HepG2 (cell line): ENCODE measurements around the gene ISG20L2. TPM values are rescaled to one million over a fixed set of nuclear protein-coding genes. Genes with fewer than 3 reads are reported as not detected.

Source experiments
- ATAD3A ChIP-seq: sonication (generic); formaldehyde crosslinking; IDR thresholded peaks from 2 replicates; pipeline ENCODE4 v1.4.0; 2020; ENCODE audit warnings: missing genetic modification reagents
- CBX5 ChIP-seq: sonication (generic); formaldehyde crosslinking; IDR thresholded peaks from 2 replicates; pipeline ENCODE4 v1.4.0; 2020; ENCODE audit warnings: missing genetic modification reagents, borderline replicate concordance
- GATAD2A ChIP-seq: IDR thresholded peaks from 2 replicates; pipeline ENCODE4 v1.6.1; 2016
- HIC2 ChIP-seq: sonication (generic); formaldehyde crosslinking; IDR thresholded peaks from 2 replicates; pipeline ENCODE4 v1.9.0; 2022; ENCODE audit warnings: low read depth, missing genetic modification reagents
- HNF1B ChIP-seq: sonication (generic); formaldehyde crosslinking; IDR thresholded peaks from 2 replicates; pipeline ENCODE4 v1.5.1; 2020; ENCODE audit warnings: mild to moderate bottlenecking, moderate library complexity, missing genetic modification reagents
- ISL2 ChIP-seq: sonication (generic); formaldehyde crosslinking; IDR thresholded peaks from 2 replicates; pipeline ENCODE4 v1.5.0; 2020; ENCODE audit warnings: missing genetic modification reagents
- LCORL ChIP-seq, 2 experiments: fragments of 450-650 bp in 1 of 2; sonication (generic) in 1 of 2; formaldehyde crosslinking in 1 of 2; IDR thresholded peaks; 2 replicates each; pipeline versions ENCODE4 v1.5.0 to v1.6.1; 2017 to 2020; ENCODE audit warnings: antibody characterized with exemption in 1 of 2, missing genetic modification reagents in 1 of 2
- MTA1 ChIP-seq: sonication (generic); formaldehyde crosslinking; IDR thresholded peaks from 2 replicates; pipeline ENCODE4 v1.4.0; 2020; ENCODE audit warnings: missing genetic modification reagents, mild to moderate bottlenecking, borderline replicate concordance
- MXD1 ChIP-seq: sonication (generic); formaldehyde crosslinking; IDR thresholded peaks from 2 replicates; pipeline ENCODE4 v1.4.0; 2020; ENCODE audit warnings: mild to moderate bottlenecking, missing genetic modification reagents
- MXI1 ChIP-seq: IDR thresholded peaks from 3 replicates; pipeline ENCODE4 v1.6.1; 2012; ENCODE audit warnings: low read depth, low read length, inconsistent platforms, borderline replicate concordance
- NR2C2 ChIP-seq: sonication (generic); formaldehyde crosslinking; IDR thresholded peaks from 2 replicates; pipeline ENCODE4 v1.4.0; 2020; ENCODE audit warnings: missing genetic modification reagents, mild to moderate bottlenecking, moderate library complexity, borderline replicate concordance
- PHF8 ChIP-seq: sonication (generic); formaldehyde crosslinking; IDR thresholded peaks from 2 replicates; pipeline ENCODE4 v1.5.0; 2020; ENCODE audit warnings: missing genetic modification reagents
- POLR2AphosphoS2 ChIP-seq: IDR thresholded peaks from 2 replicates; pipeline ENCODE4 v1.6.1; 2011; ENCODE audit warnings: low read depth, low read length, improper control_type of control experiment
- SAP130 ChIP-seq: IDR thresholded peaks from 2 replicates; pipeline ENCODE4 v1.6.1; 2016; ENCODE audit warnings: low read depth
- SMARCC2 ChIP-seq: fragments of 450-650 bp; IDR thresholded peaks from 2 replicates; pipeline ENCODE4 v1.6.1; 2017; ENCODE audit warnings: antibody characterized with exemption, mild to moderate bottlenecking
- USF2 ChIP-seq, 2 experiments: sonication (generic) in 1 of 2; formaldehyde crosslinking in 1 of 2; IDR thresholded peaks; 2 replicates each; pipeline versions ENCODE4 v1.5.1 to v1.6.1; 2011 to 2020; ENCODE audit warnings: borderline replicate concordance in 1 of 2, low read depth in 1 of 2, low read length in 1 of 2, mild to moderate bottlenecking in 1 of 2, missing genetic modification reagents in 1 of 2, moderate library complexity in 1 of 2
- ZFP91 ChIP-seq: sonication (generic); formaldehyde crosslinking; IDR thresholded peaks from 2 replicates; pipeline ENCODE4 v1.9.0; 2022; ENCODE audit warnings: missing genetic modification reagents, mild to moderate bottlenecking, borderline replicate concordance
- ZFX ChIP-seq: sonication (generic); formaldehyde crosslinking; IDR thresholded peaks from 2 replicates; pipeline ENCODE4 v1.4.0; 2020; ENCODE audit warnings: mild to moderate bottlenecking, low read depth, missing genetic modification reagents, moderate library complexity
- ZFY ChIP-seq: sonication (generic); formaldehyde crosslinking; IDR thresholded peaks from 2 replicates; pipeline ENCODE4 v1.4.0; 2020; ENCODE audit warnings: missing genetic modification reagents
- ZNF138 ChIP-seq: sonication (generic); formaldehyde crosslinking; IDR thresholded peaks from 2 replicates; pipeline ENCODE4 v1.5.0; 2020; ENCODE audit warnings: mild to moderate bottlenecking, low read depth, missing genetic modification reagents
- ZNF879 ChIP-seq: sonication (generic); formaldehyde crosslinking; IDR thresholded peaks from 2 replicates; pipeline ENCODE4 v1.8.1; 2023; ENCODE audit warnings: missing genetic modification reagents
- polyA plus RNA-seq, 8 experiments: library from polyadenylated mRNA; depleted of rRNA in 3 of 8; stranded (reverse) in 7 of 8; unstranded in 1 of 8; fragments of >200 nt; fragmentation: Illumina TruSeq in 4 of 8; extraction: Trizol in 4 of 8; gene quantifications; 2 replicates each; pipeline versions ENCODE4 v1.2.1 to v1.2.3, GENCODE V29; 2011 to 2016; ENCODE audit warnings: low read depth in 4 of 8, missing spikeins in 1 of 8, mixed read lengths in 1 of 8; ENCODE audit not compliant: insufficient read depth in 1 of 8
- total RNA-seq, 5 experiments: library from RNA; depleted of rRNA; stranded (reverse); fragments of >200 nt; fragmentation: Illumina TruSeq; extraction: Trizol; gene quantifications; 2 replicates each; pipeline ENCODE4 v1.2.3, GENCODE V29; 2016; ENCODE audit warnings: low read depth in 1 of 5

Gene ISG20L2
- total and polyA plus RNA-seq, 2 of the 13 experiments (the other 11 are each of a cell fraction or from before 2014, with no cell fraction given): 19.8 to 21.3 TPM

GRCh38 chr1:156748670-156749418 lies 20.3 kb upstream of the ISG20L2 start (continued):
- peak; percentile 44; the same call in 1 of the 2 replicates for TF ChIP-seq ZFP91
- TF ChIP-seq PHF8 (CRISPR knock-in tag): peak; percentile 39; the same call in 1 of the 2 replicates
- TF ChIP-seq ZNF138 (CRISPR knock-in tag): no peak
- TF ChIP-seq ZFY: peak; percentile 83
- no peak for TF ChIP-seq ISL2
- TF ChIP-seq ATAD3A (CRISPR knock-in tag): no peak
- TF ChIP-seq POLR2AphosphoS2: no peak
- peak; percentile 43; the same call in 1 of the 2 replicates for TF ChIP-seq HNF1B
- no peak for TF ChIP-seq HIC2 (CRISPR knock-in tag)
- TF ChIP-seq CBX5 (CRISPR knock-in tag): no peak
- TF ChIP-seq MTA1 (CRISPR knock-in tag): 0 out of 2 replicates have a peak, but pooled peaks have one; percentile 32
- no peak for TF ChIP-seq USF2 (IDR thresholded peaks at IDR 0.05; ENCODE audit: low read depth, low read length)
- TF ChIP-seq USF2 (CRISPR knock-in tag; IDR thresholded peaks at IDR 0.05; ENCODE audit: borderline replicate concordance): peak; percentile 59; the same call in 1 of the 2 replicates
- TF ChIP-seq MXD1: peak; percentile 45; the same call in 1 of the 2 replicates
- TF ChIP-seq SAP130 (CRISPR knock-in tag): peak; percentile 34; the same call in 1 of the 2 replicates
- TF ChIP-seq ZFX (CRISPR knock-in tag): peak; percentile 74
- 0 out of 3 replicates have a peak, but pooled peaks have one; percentile 30 for TF ChIP-seq MXI1
- TF ChIP-seq LCORL (IDR thresholded peaks at IDR 0.05): no peak
- 0 out of 2 replicates have a peak, but pooled peaks have one; percentile 18 for TF ChIP-seq LCORL (CRISPR knock-in tag; IDR thresholded peaks at IDR 0.05)
- TF ChIP-seq ZNF879 (CRISPR knock-in tag): no peak
- TF ChIP-seq SMARCC2: no peak
- peak; percentile 92 for TF ChIP-seq NR2C2 (CRISPR knock-in tag)
- TF ChIP-seq GATAD2A (CRISPR knock-in tag): 0 out of 2 replicates have a peak, but pooled peaks have one; percentile 16
